ENCODE data around the gene NPC1L1.

DNA sequence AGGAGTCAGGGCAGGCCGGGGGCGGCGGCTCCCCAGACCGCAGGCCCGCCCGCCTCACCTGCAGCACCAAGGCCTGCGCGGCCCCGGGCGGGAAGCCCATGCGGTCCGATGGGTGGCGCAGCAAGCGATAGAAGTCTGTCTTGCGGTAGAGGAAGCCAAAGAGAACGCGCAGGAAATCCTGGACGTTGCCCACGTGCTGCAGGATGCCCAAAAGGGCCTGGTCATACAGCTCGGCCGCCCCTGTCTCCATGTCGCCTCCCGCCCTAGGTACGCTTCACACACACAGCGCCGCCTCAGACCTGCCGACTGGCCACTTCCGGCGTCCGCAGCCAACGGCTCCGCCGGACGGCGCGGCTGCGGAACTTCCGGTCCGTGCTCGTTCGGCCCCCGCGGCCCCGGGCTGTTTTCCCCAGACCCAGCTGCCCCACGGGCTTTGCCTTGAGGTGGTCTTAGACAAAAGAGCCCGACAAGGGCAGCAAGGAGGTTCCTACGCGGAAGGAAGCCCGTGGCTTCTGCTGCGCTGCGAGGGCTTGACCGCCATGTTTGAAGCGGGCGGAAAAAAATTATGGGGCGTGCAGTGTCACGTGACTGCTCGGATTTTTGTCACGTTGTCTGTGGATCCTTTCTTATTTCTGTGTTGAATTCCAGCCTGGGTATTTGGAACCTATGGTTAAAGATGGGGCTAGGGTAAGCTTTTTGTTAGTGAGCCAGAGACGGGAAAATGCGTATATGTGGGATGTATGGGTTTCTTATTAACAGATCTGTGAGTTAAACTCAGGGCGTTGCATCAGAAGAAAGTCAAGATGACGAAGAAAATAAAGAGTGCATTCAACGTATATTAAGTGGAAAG lies 50.6 kb downstream of the NPC1L1 start, which contains the start of gene NUDCD3:
- TF ChIP-seq, protein P1, sequence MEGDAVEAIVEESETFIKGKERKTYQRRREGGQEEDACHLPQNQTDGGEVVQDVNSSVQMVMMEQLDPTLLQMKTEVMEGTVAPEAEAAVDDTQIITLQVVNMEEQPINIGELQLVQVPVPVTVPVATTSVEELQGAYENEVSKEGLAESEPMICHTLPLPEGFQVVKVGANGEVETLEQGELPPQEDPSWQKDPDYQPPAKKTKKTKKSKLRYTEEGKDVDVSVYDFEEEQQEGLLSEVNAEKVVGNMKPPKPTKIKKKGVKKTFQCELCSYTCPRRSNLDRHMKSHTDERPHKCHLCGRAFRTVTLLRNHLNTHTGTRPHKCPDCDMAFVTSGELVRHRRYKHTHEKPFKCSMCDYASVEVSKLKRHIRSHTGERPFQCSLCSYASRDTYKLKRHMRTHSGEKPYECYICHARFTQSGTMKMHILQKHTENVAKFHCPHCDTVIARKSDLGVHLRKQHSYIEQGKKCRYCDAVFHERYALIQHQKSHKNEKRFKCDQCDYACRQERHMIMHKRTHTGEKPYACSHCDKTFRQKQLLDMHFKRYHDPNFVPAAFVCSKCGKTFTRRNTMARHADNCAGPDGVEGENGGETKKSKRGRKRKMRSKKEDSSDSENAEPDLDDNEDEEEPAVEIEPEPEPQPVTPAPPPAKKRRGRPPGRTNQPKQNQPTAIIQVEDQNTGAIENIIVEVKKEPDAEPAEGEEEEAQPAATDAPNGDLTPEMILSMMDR (IDR thresholded peaks at IDR 0.05; ENCODE audit: insufficient read depth, low read length, poor library complexity, severe bottlenecking) = peak; percentile 38
- no peak for TF ChIP-seq EZH2phosphoT487 (conservative IDR thresholded peaks at IDR 0.05; ENCODE audit: low read length)

Measured in SU-DHL-6 (cell line).